HTERT RPE-1 (cell line): ENCODE data around the gene ANKRD28.
"Not testable (repeated sequence)": the region's sequence is repeated elsewhere in the genome, so short reads cannot be mapped to it uniquely, and the experiment has no call there.

Source experiments
- in situ Hi-C: fragments of 300-500 bp; cut with MboI; formaldehyde crosslinking; loops from 4 replicates; pipeline ENCODE4 v1.14.3; 2020; ENCODE audit warnings: low sequenced_read_pairs

The ANKRD28 gene

DNA sequence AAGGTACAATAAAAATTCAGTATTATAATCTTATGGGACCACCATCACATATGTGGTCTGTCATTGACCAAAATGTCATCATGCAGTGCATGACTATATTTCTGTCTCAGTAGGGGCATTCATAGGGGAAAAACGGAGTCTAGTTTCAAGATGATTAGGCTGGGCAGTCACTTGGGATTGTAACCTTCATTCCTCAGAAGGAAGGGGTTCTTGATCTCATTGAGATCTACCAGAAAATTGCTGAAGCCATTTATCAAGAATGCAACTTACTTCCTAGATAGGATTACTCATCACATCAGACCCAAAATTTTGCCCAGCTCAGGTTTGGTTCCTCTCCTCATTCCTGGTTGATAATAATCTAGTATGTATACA is 158.9 kb downstream of the ANKRD28 start:
- in situ Hi-C loops, result no loop called here

DNA sequence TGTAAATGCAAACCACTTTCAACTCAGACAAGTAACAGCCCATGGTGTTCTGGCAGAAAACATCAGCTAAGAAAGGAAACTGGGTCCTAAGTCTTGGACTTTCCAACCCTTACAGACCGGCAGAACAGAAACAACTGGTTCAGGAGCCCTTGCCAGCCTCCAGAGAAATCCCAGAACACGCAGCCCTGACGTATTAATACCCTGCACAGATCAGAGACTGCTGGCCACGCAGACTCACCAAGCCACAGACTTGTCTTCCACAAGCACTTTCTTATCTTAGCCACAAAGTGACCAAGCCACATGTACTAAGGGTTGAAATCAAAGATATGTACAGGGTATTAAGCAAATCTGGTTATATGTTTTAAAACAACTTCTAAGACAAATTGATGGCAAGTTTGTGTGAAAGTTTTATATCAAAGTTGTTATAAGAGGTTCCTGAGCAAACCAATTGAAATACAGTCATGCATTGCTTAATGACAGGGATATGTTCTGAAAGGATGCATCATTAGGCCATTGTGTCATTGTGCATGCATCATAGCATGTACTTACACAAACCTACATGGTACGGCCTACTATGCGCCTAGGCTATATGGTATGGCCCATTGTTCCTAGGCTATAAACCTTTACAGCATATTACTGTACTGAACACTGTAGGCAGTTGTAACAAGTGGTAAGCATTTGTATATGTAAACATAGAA is 159.4 kb downstream of the ANKRD28 start:
- in situ Hi-C loops, result no loop called here

DNA sequence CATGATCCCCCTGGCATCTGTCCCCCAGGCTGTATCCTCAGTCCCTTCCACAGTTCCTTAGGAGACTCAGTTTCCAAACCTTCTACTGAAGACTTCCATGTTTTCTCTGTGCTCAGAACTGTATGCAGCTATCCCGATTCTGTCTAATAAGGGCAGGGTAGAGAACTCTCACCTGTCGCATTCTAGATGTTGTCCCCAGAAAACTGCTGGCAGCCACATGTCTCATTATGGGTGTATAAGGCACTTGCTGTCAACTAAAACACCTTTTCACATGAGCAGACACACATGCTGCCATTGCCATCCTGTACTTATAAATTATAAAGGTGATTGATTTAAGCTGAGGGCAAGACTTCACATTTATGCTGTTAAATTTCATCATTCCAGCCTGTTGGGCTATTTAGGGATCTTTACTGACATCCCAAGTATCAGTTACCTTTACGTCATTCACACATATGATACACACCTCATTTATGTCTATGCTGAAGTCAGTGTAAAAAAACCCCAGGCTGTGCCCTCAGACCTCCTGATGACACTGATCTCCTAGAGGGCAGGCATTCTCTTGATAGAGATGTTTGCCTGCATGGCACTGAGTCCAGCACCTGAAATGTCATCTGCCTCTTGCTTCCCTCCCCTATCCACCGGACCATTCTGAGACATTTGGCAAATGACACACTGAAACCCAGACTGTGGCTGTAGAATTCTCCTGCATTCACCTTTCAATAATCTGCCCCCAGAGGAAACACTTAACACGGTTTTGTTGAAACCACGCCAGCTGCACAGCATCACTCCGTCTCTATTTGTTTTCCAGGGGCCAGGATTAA is 160.4 kb downstream of the ANKRD28 start:
- in situ Hi-C loops, result no loop called here

DNA sequence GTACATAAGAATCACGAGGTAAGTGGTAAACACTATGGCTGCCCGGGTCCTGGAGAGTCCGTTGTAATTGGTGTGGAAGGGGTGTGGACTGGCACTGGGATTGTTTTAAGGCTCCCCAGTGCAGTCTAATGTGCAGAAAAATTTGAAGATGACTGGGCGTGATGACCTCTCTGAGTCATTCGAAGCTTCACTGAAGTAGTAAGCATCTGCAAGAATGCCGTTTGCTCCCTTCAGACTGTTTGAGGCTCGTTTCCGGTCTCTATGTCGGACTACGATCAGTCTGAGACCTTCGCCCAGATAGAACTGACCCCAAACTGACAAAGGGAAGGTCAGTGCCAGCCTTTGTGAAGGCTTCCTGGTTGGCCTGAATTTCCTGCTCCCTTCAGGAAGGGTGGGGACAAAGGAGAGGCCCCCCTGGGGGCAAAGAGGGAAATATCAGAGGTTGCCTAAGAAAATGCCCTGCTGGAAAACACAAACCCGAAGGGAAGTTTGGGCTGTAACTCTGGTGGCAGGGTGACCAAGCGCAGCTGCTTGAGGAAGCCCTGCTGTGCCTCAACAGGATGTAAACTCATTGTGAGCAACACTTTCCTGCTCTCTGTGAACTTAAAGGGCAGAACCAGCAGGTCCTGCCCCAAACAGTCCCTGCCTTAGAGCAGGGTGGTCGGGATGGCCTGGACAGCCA is 161.6 kb downstream of the ANKRD28 start:
- in situ Hi-C loops, result no loop called here

DNA sequence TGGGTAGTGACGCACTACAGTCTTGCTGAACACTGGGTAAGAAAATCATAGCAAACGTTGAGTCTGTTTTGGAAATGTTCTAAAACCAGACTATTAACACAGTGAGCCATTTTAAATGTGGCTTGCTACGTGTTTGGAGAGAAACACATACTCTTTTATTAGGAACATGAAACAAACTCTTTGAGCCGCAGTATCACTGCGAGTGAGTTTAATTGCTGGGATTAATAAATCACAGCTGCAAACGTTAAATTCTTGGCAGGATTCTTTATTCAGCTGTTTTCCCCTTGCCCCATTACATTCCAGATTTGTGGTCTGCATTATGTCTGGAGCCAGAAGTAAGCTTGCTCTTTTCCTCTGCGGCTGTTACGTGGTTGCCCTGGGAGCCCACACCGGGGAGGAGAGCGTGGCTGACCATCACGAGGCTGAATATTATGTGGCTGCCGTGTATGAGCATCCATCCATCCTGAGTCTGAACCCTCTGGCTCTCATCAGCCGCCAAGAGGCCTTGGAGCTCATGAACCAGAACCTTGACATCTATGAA is 162.6 kb downstream of the ANKRD28 start:
- in situ Hi-C loops, result no loop called here

DNA sequence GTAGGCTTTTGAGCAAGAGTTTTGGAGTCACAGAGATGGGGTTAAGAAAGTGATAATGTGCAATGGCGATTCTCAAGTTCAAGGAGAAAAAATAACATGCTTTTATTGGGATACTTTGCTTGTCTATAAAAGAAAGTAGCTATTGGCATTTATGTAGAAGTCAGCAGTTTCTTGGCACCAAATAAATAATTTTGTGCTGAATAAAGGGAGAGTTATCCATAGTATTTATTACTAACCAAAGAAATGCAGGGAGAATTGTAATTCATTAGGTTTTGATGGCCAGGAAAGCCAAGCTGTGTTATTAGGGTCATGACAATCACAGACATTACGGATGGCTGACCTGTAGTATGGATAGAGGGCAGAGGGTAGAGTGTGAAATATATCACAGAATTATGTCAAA is 163.1 kb downstream of the ANKRD28 start:
- in situ Hi-C loops, result no loop called here

DNA sequence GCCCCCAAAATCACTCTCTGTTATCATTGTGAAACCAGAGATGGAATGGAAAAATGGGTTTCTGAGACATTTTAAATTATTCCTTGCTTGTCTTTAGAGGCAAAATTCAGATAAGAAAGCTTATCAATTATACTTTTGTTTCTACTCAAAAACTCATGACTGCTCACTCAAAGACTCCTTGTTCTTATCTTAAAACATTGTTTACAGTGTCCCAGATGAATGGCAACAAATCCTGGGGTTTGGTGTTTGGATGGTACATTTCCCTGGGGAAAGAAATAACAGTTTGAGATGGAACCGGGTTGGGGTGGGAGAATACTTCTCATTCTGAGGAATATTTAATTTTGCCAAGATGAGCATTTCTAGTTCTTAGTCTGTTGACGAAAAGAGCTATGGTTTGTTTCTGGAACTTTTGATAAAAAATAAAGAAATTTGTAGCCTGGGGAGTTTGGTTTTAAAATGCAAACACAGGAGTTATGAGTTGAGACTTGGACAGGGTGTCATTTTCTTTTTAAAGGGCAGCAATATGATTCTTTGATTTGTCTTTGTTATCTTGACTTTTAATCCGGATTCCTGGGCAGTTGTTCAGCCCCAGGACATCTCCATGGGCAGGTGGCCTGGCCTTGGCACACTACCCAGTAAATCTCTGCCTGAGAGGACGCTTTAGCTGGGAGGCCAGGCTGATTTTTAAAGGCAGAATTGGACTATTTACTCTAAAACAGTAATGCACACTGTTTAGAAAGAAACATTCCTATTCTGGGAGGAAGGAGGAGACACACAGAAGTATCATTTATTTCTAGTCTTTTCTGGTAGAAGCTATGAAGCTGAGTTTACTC is 163.8 kb downstream of the ANKRD28 start:
- in situ Hi-C loops, result no loop called here

DNA sequence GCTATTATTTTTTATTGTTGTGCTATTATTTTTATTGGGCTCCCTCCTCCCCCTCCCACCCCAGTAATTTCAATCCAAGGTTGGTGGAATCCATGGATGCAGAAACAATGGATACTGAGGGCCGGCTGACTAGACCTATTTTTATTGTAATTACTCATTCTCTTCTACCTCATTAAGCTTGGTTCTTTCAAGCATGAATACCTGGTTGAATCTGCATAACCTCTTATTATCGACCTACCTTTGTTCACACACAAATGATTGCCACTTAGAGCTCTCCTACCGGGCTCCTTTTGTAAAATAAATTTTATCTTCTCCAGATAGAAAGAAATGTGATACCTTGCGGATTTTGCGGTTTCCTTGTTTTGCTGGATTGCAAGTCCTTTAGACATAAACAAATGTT is 164.6 kb downstream of the ANKRD28 start:
- in situ Hi-C loops, result no loop called here

DNA sequence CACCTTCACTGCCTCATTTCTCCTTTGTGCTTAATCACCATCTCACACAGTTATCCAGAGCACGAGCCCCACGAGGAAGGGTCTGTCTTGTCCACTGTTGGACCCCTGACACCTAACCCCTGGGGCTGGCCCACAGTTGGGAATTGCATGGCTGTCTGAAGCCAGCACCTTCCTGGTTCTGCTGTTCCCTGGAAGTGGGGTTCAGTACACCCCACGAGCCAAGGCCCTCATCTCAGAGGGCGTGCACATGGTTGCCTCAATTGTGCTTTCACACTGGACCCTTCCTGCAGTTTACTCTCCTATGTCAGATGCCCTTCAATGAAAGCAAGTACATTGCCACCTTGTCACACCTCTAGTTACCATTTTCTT is 165.6 kb downstream of the ANKRD28 start:
- in situ Hi-C loops, result no loop called here

DNA sequence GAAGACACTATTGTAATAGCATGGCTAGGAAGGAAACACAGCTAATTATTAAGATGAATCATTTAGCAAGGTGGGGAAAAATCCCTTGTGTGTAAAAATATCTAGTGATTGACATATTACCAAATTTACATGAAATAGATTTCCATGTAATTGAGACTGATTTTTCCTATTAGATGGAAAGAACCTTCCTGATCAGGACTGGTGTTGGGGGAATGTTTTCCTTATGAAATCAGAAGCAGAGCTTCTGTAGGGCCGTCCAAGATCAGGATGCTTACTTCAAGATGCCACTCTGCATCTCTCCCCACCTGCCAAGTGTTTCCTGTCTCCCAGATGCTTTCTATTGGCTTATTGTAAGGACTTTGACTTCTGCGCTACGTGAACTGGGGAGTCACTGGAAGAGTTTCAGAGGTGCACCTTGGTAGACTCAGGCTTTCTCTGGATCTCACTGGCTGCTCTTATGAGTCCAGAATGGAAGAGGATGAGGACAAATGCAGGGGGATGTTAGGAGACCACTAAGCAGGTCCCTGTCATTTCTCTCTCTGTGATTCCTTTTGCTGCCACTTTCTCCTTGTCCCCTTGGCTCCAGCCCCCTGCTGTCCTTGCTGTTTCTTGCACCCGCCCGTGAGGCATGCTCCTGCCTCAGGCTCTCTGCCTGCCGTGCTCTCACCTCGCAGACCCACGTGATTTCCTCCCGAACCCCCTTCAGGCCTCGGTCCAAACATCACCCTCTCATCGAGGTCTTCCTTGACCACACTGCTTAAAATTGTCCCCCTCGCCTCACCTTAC is 166.2 kb downstream of the ANKRD28 start:
- in situ Hi-C loops, result no loop called here

DNA sequence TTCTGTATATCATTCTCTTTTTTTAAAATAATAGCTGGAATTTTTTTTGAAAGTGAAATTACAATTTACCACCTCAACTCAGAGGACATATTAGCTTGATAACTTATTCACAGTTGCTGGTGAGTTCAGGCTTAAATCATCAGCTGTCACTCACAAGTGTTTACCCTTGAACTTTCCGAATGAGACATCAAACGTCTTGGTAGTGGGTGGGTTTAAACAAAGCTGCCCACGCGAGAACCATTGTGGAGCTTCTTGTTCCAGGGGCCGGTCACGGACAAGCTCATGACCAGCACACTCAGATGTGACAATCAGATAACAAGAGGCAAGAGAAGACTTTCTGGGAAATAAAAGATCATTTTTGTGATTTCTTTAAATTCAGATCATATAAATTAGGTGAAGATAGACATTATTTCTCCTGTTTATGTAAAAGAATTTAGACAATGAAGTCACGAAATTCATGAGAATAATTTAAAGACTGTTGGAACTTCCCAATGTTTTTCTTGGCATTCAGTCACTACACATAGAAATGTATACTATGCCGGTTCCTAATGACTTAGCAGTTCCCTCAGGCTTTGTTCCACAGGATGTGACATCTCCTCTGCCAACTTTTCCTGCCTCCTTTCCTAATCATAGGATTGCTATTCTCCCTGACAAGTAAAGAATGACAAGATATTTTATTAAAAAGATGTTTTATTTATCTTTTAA is 167.0 kb downstream of the ANKRD28 start:
- in situ Hi-C loops, result no loop called here

DNA sequence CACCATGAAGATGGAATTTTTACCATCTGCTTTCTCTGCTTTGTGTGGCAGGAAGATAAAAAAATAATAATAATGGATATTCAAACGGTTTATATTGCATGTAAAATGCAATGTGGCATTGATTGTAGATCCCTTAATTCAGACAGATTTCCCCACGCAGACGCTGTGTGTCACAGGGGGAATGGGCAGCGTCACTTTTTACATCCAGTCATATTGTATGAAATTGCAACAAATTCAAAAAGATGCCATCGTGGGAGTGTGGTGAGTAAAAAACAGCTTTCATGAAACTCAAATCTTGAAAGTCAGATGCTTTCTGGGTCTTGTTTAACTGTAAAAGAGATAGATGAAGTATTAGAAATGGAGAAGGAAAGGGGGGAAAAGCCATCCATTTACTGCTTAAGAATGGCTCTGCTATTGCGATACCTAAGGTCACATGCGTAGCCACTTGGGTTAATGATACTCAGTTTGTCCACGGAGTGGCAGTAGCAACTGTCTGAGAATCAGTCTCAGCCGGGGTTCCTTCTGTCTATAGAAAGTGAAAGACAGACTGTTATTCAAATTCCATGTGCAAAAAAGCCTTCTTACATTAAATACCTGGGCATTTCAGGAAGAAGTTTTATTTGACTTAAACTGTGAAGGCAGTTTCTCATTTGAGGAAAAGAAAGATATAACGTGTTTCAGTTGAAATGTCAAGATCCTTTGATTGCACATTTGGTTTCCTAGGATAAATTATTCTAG is 167.8 kb downstream of the ANKRD28 start:
- in situ Hi-C loops, result no loop called here

DNA sequence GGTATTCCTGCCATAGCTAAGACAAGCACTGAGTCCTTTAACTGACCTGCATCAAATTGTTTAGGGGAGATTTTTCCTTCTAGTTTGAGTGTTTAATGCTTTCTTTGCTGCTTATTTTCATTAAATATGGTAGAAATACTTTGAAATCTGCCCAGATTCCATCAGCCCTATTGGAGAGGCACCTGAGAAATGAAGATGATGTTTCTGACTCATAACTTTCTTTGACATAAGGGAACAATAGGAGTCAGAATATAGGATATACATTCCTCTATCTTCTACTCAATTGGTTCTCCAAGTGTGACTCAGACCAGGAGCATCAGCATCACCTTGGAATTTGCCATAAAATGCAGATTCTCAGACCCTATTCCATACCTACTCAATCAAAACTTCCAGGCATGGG is 168.8 kb downstream of the ANKRD28 start:
- in situ Hi-C loops, result no loop called here

DNA sequence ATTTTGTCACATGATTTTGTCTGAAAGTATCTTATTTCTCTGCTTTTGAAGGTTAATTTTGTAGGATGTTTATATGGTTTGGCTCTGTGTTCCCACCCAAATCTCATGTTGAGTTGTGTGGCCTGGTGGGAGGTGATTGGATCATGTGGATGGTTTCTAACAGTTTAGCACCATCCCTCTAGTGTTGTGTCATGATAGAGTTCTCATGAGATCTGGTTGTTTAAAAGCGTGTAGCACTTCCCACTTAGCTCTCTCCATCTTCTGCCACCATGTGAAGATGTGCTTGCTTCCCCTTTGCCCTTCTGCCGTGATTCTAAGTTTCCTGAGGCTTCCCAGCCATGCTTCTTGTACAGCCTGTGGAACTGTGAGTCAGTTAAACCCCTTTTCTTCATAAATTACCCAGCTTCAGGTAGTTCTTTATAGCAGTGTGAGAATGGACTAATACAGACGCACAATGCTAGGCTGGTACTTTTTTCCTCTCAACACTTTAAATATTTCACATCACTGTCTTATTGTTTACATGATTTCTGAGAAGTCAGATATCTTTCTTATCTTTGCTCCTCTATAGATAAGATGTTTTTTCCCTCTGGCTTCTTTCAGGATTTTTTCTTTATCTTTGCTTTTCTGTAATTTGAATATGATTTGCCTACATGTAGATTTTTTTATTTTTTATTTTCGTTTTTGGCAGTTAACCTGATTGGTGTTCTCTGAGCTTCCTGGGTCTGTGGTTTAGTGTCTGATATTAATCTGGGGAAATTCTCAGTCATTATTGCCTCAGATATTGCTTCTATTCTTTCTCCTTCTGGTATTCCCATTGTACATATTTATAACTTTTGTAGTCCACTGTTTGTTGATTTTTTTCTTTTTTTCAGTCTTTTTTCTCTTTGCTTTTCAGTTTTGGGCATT is 174.0 kb downstream of the ANKRD28 start:
- in situ Hi-C loops, result no loop called here

DNA sequence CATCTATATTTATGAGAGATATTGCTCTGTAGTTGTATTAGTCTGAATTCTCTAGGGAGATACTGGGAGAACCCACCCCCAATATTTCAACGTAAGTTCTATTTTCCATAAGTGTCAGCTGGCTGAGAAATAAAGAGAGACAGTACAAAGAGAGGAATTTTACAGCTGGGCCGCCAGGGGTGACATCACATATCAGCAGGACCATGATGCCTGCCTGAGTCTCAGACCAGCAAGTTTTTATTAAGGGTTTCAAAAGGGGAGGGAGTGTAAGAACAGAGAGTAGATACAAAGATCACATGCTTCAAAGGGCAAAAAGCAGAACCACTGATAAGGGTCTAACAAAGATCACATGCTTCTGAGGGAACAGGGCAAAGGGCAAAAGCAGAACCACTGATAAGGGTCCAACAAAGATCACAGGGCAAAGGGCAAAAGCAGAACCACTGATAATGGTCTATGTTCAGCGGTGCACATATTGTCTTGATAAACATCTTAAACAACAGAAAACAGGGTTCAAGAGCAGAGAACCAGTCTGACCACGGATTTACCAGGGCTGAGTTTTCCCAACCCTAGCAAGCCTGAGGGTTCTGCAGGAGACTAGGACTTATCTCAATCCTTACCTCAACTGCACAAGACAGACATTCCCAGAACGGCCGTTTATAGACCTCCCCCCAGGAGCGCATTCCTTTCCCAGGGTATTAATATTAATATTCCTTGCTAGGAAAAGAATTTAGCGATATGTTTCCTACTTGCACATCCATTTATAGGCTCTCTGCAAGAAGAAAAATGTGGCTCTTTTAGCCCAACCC is 177.9 kb downstream of the ANKRD28 start:
- in situ Hi-C loops, result not testable (repeated sequence)
